Fibroblast of lung (primary cell): Measurements from ENCODE around the gene TENM4. TPM values are rescaled to one million over a fixed set of nuclear protein-coding genes. Genes with fewer than 3 reads are reported as not detected.

Experiments used
- DNase-seq, 2 donors: peaks; one replicate each; pipeline versions ENCODE4 v3.0.0 to v3.0.0-alpha.2; 2010; ENCODE audit warnings: low read depth in 2 of 2
- H2AFZ ChIP-seq: 2 replicates; pipeline ENCODE4 v1.5.1; 2012; ENCODE audit warnings: low read length, control low read depth, inconsistent platforms
- H3K27ac ChIP-seq: 2 replicates; pipeline ENCODE4 v1.5.1; 2011; ENCODE audit warnings: low read length, control low read depth; ENCODE audit not compliant: insufficient read depth
- H3K27me3 ChIP-seq: 2 replicates; pipeline ENCODE4 v1.5.1; 2011; ENCODE audit warnings: mild to moderate bottlenecking, low read length; ENCODE audit not compliant: control insufficient read depth, insufficient read depth
- H3K36me3 ChIP-seq: 2 replicates; pipeline ENCODE4 v1.5.1; 2011; ENCODE audit warnings: low read length; ENCODE audit not compliant: control insufficient read depth, insufficient read depth
- H3K4me1 ChIP-seq: 2 replicates; pipeline ENCODE4 v1.5.1; 2011; ENCODE audit warnings: low read length; ENCODE audit not compliant: control insufficient read depth, insufficient read depth; ENCODE audit errors: extremely low read depth
- H3K4me2 ChIP-seq: 2 replicates; pipeline ENCODE4 v1.5.1; 2011; ENCODE audit warnings: low read length, control low read depth; ENCODE audit not compliant: insufficient read depth; ENCODE audit errors: extremely low read depth
- H3K4me3 ChIP-seq, 4 experiments: fragments of 200-600 bp in 1 of 4; sonication (generic) in 1 of 4; replicated peaks in 1 of 4; 2 replicates each; pipeline ENCODE4 v1.5.1; 2011 to 2016; ENCODE audit warnings: low read length in 4 of 4, low read depth in 3 of 4, mild to moderate bottlenecking in 3 of 4, control low read depth in 2 of 4, inconsistent platforms in 1 of 4, mixed read lengths in 1 of 4; ENCODE audit not compliant: insufficient read depth in 1 of 4; ENCODE audit errors: control extremely low read depth in 1 of 4
- H3K79me2 ChIP-seq: 2 replicates; pipeline ENCODE4 v1.5.1; 2012; ENCODE audit warnings: mild to moderate bottlenecking, low read length, inconsistent platforms; ENCODE audit not compliant: control insufficient read depth, insufficient read depth
- H3K9ac ChIP-seq: 2 replicates; pipeline ENCODE4 v1.5.1; 2011; ENCODE audit warnings: mild to moderate bottlenecking, low read length, control low read depth; ENCODE audit not compliant: insufficient read depth
- H3K9me3 ChIP-seq: 2 replicates; pipeline ENCODE4 v1.5.1; 2012; ENCODE audit warnings: low read depth, low read length; ENCODE audit not compliant: control insufficient read depth, insufficient read depth
- H4K20me1 ChIP-seq: 2 replicates; pipeline ENCODE4 v1.5.1; 2011; ENCODE audit warnings: low read length; ENCODE audit not compliant: control insufficient read depth, insufficient read depth; ENCODE audit errors: extremely low read depth
- EZH2 ChIP-seq: IDR thresholded peaks from 2 replicates; pipeline ENCODE4 v1.5.1; 2012; ENCODE audit warnings: low read length, control low read depth, mild to moderate bottlenecking; ENCODE audit errors: missing control alignments
- polyA plus RNA-seq, 2 donors: library from polyadenylated mRNA; depleted of rRNA in 1 of 2; stranded (reverse) in 1 of 2; unstranded in 1 of 2; fragments of >200 nt; gene quantifications; 2 replicates each; pipeline ENCODE4 v1.2.1, GENCODE V29; 2011 to 2012; ENCODE audit warnings: missing spikeins in 1 of 2
- total RNA-seq: library from RNA; depleted of rRNA; stranded (reverse); fragments of >200 nt; gene quantifications from 2 replicates; pipeline ENCODE4 v1.2.1, GENCODE V29; 2014
- TF ChIP-seq, protein P1 (sequence below), 2 donors: IDR thresholded peaks in 1 of 2; conservative IDR thresholded peaks in 1 of 2; 1 replicate in 1 of 2; 2 replicates in 1 of 2; pipeline ENCODE4 v1.5.1; 2011 to 2012; ENCODE audit warnings: low read length in 2 of 2, control low read depth in 1 of 2, inconsistent platforms in 1 of 2, low read depth in 1 of 2, mild to moderate bottlenecking in 1 of 2

Gene TENM4
- total and polyA plus RNA-seq, 2 donors (not counting 1 experiment from before 2014, with no cell fraction given) = 4.6 to 48.4 TPM

DNA sequence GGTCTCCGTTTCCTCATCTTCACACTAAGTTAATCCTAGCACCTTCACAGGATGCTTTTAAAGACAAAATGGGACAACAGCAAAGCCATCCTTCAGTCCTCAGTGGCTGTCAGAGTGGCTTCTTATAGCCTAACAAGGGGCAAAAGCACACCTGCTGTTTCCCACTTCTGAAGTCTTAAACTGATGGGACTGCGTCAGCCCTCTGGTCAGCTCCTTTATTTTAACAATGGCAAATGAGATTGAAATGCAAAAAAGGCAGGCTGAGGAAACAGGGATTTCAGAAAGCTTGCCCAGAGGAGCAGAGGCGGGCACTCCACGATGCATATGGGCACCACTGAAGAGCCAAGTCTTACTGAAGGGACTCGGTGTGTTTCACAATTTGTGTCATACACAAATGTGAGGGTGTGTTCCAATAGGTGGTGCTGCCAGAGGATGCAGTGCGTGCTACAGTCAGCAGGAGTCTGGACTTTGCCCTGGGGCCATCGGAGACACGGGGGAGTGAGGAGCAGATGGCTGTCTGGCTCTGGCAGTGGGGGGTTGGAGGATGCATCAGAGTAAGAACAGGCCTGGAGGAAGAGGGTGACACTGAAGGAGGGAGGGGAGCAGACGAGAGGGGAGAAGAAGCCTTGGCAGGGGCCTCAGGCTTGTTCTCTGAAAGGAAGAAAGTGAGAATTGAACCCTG, 47.3 kb downstream of the TENM4 start:
- no peaks in the 10 kb centered on the region for H4K20me1 ChIP-seq
- peaks cover 6% of the 10 kb centered on the region for H3K4me1 ChIP-seq
- no peak overlapping the region for H2AFZ ChIP-seq
- H3K27me3 ChIP-seq = no peaks in the 10 kb centered on the region
- H3K9me3 ChIP-seq = no peaks in the 10 kb centered on the region
- DNase-seq = no peak
- no peak overlapping the region for H3K4me2 ChIP-seq
- no peaks in the 10 kb centered on the region for H3K79me2 ChIP-seq
- TF ChIP-seq EZH2 = no peak
- TF ChIP-seq, protein P1, sequence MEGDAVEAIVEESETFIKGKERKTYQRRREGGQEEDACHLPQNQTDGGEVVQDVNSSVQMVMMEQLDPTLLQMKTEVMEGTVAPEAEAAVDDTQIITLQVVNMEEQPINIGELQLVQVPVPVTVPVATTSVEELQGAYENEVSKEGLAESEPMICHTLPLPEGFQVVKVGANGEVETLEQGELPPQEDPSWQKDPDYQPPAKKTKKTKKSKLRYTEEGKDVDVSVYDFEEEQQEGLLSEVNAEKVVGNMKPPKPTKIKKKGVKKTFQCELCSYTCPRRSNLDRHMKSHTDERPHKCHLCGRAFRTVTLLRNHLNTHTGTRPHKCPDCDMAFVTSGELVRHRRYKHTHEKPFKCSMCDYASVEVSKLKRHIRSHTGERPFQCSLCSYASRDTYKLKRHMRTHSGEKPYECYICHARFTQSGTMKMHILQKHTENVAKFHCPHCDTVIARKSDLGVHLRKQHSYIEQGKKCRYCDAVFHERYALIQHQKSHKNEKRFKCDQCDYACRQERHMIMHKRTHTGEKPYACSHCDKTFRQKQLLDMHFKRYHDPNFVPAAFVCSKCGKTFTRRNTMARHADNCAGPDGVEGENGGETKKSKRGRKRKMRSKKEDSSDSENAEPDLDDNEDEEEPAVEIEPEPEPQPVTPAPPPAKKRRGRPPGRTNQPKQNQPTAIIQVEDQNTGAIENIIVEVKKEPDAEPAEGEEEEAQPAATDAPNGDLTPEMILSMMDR (conservative IDR thresholded peaks at IDR 0.05 in 1 of 2, IDR thresholded peaks at IDR 0.05 in 1 of 2; ENCODE audit: low read depth in 1 of 2, low read length in 2 of 2) = no peak
- H3K27ac ChIP-seq = no peak overlapping the region
- H3K4me3 ChIP-seq = no peak overlapping the region
- no peaks in the 10 kb centered on the region for H3K36me3 ChIP-seq
- no peak overlapping the region for H3K9ac ChIP-seq

DNA sequence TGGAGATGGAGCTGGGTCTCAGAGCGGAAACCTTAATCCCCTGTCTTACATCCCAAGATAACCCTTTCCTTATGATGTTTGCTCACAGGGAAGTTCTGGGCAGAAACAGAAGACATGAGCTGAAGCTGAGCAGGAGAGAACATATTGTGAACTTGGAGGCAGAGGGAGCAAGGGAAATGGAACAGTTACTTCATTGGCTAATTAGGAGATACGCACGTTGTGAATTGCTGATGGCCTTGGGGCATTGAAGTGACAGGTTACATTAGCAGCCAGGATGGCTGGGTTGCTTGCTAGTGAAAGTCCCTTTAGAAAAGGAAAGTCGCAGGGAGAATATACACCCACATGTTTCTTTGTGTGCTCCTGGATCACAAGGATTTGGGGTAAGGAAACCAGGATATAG, 48.7 kb downstream of the TENM4 start:
- Histone ChIP-seq H3K4me1 (peaks cover 2% of the 10 kb centered on the region), H3K4me2 (no peak overlapping the region), H3K27me3 (no peaks in the 10 kb centered on the region), H3K27ac (no peak overlapping the region), H3K79me2 (no peaks in the 10 kb centered on the region), H3K9ac (no peak overlapping the region), H3K9me3 (no peaks in the 10 kb centered on the region), H3K36me3 (no peaks in the 10 kb centered on the region), H4K20me1 (no peaks in the 10 kb centered on the region), H2AFZ (no peak overlapping the region), H3K4me3 (no peak overlapping the region)
- TF ChIP-seq EZH2 = no peak
- TF ChIP-seq, protein P1 (conservative IDR thresholded peaks at IDR 0.05 in 1 of 2, IDR thresholded peaks at IDR 0.05 in 1 of 2; ENCODE audit: low read depth in 1 of 2, low read length in 2 of 2) = no peak
- DNase-seq = no peak

DNA sequence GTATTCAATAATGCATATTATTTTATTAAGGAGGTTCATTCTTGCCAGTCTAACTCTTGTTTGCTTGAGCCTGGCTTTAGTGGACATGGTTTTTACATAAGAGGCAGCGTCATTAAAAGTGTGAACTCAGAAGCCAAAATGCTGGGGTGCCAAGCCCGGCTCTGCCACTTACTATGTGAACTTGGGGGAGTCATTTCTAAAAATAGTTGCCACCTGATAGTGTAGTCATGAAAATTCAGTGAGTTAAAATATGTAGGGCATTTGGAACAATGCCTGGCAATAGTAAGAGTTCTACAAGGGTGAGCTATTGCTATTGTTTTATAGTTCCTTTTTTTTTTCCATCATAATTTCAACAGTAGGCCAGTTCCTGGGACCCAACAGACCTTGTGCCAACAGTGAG, 49.9 kb downstream of the TENM4 start:
- Histone ChIP-seq H3K4me3 (no peak overlapping the region), H3K9ac (no peak overlapping the region), H3K9me3 (no peaks in the 10 kb centered on the region), H2AFZ (no peak overlapping the region), H3K4me2 (no peak overlapping the region), H3K27ac (no peak overlapping the region), H4K20me1 (no peaks in the 10 kb centered on the region), H3K27me3 (no peaks in the 10 kb centered on the region), H3K36me3 (no peaks in the 10 kb centered on the region), H3K79me2 (no peaks in the 10 kb centered on the region), H3K4me1 (peaks cover 2% of the 10 kb centered on the region)
- peak in 1 of 2 donors; percentile 62 for DNase-seq
- no peak for TF ChIP-seq EZH2
- TF ChIP-seq, protein P1 (conservative IDR thresholded peaks at IDR 0.05 in 1 of 2, IDR thresholded peaks at IDR 0.05 in 1 of 2; ENCODE audit: low read depth in 1 of 2, low read length in 2 of 2) = no peak
